Loucy (cell line): Measurements from ENCODE around the gene GNAL.
"Not testable (repeated sequence)": the region's sequence is repeated elsewhere in the genome, so short reads cannot be mapped to it uniquely, and the experiment has no call there.

Experiments used
- CTCF ChIP-seq: fragments of 200-600 bp; sonication (generic); conservative IDR thresholded peaks from 2 replicates; pipeline ENCODE4 v1.5.1; 2014; ENCODE audit warnings: mild to moderate bottlenecking, antibody characterized with exemption, low read length
- EZH2phosphoT487 ChIP-seq: fragments of 200-600 bp; IDR thresholded peaks from 2 replicates; pipeline ENCODE4 v1.6.1; 2018; ENCODE audit warnings: antibody characterized with exemption, mild to moderate bottlenecking, moderate library complexity, borderline replicate concordance

GRCh38 chr18:11647310-11647709 lies 41.8 kb upstream of the GNAL start:
- not testable (repeated sequence) for TF ChIP-seq CTCF, EZH2phosphoT487
